HG03460 (cell line): ENCODE data around the gene FOXM1.
A peak's percentile ranks its signal among the peaks of the same experiment; 100 is the strongest.

Experiments
- ATAC-seq: cut with Tn5 transposase; IDR thresholded peaks from one replicate; pipeline ENCODE4 v1.9.1; 2021; ENCODE audit not compliant: unreplicated experiment

FOXM1 gene

DNA sequence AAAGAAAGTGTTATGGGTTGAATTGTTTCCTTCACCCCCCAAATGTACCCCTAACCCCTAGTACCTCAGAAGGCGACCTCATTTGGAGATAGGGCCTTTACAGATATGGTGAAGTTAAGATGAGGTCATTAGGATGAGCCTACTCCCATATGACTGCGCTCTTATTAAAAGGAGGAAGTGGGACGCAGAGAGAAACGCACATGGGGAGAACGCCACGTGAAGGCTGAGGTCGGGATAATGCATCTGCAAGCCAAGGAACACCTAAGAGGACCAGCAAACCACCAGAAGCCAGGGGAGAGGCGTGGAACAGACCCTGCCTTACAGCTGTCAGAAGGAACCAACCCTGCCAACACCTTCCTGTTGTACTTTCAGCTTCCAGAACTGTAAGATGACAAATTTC is 40.4 kb downstream of the FOXM1 start:
- ATAC-seq, result no peak

DNA sequence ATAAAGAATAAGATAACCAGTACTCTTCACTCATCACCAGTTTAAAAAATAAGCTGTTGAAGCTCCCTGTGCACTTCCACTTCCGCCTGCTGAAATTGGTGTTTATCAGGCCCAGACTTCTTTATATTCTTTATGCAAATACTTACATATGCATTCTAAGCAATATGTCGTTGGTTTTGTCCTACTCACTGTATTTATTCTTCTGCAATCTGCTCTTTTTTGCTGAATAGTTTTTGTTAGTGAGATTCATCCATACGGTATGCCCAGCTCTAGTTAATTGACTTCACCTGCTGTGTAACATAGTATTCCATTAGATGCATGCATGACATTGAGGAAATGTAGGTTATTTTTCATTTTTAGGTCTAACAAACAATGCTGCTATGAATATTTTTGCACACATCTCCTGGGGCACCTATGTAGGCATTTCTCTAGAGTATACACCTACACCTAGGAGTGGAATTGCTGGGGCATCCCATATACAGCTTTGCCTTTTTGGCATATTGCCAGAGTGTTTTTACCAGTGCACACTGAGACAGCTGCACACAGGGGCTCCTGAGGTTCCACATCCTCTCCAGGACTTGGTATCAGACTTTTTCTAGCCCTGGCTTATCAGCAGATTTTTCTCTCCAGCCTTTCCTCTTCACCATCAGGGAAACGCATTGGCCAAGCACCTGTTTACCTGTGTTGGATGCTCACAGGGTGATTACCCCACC is 41.1 kb downstream of the FOXM1 start:
- no peak for ATAC-seq

DNA sequence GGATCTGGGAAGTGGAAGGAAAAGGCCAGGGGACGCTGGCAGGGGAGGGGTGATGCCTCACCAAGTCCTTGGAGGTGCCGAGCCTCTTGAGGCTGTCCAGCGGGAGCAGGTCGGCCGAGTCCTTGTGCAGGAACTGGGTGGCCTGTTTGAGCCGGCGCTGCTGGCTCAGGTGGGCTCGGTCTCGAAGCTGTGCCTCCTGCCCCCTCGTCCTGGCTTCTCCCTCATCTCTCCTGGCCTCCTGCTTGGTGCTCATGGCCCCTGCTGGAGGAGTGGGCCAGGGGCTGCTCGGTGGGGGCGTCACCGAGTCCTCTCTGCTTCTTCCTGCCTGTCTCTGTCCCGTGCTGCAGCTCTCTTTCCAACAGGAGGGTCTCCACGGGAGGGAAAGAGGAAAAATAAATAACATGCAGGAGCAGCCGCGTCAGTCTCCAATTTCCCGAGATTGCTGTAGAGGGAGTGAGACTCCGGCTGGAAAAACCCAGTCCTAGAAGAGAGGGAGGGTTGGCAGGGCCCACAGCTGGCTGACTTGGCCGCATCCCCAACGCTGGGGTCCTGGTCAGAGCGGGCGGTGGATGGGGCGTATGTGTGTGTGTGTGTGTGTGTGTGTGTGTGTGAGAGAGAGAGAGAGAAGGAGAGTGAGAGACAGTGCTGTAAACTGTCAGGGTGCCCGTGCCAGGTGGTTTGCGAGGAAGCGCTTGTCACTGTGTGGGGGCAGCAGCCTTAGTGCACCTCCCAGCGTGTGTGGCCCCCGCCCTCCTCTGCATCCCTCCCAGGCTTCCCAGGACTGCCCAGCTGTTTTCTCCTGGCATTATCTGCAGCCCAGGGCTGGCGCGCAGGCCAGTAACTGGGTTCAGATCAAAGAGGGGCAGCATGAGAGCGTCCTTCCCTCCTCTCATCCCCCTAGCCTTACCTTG is 42.1 kb downstream of the FOXM1 start, which contains the start of gene NRIP2:
NRIP2 (minus strand) TSS at position 455 of the 911 bp plus-strand sequence; CDS start at position 403, 52 bp downstream.
- no peak for ATAC-seq

- ATAC-seq, result no peak
Observed at GRCh38 chr12:2833810-2834209, 43.2 kb downstream of the FOXM1 start.

DNA sequence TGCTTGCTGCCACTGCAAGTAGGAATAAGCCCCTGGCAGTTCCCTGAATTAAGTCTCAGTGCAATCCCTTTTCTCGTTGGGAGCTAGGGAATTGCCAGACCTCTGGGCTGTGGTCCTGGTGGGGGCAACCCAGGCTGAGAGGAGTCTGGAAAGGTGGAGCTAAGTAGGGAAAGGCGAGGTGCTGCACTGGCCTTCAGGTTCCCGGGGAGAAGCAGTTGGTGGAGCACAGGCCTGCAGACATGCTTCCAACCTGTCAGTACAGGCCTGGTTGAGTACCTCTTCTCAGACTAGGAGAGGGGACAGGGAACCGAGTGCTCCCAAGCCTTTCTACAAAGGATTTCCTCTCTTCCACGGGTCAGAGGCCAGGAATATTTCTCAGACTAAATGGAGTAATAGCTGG is 43.6 kb downstream of the FOXM1 start:
- no peak for ATAC-seq

GRCh38 chr12:2832550-2833127 is 44.3 kb downstream of the FOXM1 start:
- ATAC-seq, result no peak

DNA sequence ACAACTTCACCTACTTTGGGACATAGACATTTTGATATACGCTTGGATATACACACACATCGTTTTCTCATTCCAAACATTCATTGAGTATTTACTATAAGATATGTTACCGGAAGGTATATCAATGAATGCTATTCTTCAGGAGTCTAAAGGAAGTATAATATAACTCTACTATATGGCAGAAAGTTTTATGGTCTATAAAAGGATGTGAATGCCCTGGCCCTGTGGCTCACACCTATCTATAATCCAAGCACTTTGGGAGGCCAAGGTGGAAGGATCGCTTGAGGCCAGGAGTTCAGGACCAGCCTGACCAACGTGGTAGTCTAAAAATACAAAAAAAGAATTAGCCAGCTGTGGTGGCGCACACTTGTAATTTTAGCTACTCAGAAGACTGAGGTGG is 47.7 kb downstream of the FOXM1 start:
- no peak for ATAC-seq

DNA sequence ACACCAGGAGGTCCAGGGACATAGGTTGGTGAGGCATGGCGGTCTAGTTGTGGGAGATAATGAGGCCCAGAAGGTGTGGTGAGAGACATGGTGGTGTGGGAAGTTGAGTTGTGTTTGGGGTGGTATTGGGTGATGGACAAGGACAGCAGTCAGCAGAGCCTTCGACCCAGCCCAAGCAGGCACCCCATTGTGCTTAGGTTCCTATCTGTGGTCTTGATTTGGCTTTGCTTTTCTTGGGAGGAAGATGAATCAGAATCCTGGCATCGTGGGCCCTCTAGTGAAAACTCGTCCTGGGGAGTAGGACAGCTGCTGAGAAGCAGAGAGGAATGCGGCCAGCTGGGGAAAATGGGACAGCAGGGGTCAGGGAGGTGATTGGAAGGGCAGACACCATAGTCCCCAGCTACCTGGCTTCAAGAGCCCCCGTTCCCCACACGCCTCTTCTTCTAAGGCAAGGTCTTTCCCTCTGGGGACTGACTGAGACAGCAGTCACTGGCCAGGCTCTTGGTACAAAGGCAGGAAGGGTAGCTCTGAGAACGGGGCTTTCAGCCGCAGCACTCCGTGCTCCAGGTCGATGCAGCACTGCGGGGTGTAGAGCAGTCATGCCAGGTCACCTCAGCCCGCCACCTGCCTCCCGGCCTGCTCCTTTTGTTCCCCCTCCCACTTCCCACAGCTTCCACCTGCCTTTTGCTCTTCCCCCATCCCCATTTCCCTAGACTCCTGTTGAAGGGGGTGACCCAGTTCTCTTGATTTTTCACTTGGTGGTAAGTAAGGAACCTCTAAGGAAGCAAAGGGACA is 50.1 kb downstream of the FOXM1 start:
- no peak for ATAC-seq

GRCh38 chr12:2826036-2826435 is 50.9 kb downstream of the FOXM1 start:
- no peak for ATAC-seq

DNA sequence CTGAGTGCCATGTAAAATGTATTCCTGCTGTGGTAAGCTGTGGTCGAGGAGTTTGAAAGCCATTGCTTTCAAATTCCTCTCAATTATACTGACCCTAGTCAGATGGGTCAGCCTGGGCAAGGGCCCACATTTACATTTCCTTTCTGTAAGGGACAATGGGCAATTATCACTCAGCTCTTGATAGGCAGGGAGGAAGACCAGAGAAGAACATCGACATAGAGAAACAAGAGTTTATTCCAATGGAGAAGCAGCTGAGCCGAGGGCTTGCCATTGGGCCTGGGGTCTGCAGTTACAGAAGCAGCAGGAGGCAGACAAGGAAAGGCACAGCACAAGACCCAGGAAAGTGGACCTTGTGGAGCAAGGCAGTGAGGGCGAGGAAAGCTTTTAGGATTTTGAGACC is 51.8 kb downstream of the FOXM1 start:
- ATAC-seq, result no peak

DNA sequence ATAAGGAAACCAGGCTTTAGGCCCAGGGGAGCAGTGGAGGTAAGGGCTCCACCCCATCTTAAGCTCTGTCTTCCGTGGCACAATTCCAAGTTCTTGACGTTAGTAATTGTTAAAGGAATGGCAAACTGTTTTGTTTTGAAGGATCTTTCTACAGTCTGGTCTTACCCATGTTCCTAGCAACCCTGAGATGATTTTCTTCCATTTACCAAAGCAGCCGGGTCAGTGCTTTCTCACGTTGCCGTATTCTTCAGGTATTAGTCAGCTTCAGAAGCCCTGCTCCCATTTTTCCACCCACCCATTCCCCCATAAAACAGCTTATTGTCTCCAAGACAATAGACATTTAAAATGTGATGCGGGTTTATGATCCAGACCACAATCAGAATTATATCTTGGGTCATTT is 52.4 kb downstream of the FOXM1 start:
- no peak for ATAC-seq

GRCh38 chr12:2823483-2823882 is 53.5 kb downstream of the FOXM1 start:
- no peak for ATAC-seq

DNA sequence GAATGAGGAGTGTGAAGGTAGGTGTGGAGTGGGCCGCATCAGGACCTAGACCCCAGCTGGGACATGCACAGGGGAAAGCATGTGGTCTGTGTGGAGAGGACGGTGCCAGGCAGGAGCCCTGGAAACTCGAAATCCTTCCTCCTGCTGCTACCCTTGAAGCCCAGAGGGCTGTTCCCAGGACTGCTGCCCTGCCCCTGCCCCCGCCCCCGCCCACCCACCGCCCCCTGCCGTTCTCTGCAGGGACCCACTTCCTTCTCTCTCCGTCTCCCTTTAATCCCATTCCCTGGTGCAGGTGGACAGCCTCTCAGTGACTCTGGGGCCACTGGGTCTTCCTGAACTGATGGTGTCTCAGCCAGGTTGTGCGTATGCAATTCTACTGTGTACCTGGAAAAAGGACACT is 56.5 kb downstream of the FOXM1 start:
- no peak for ATAC-seq

GRCh38 chr12:2819810-2820209 is 57.2 kb downstream of the FOXM1 start:
- ATAC-seq, result no peak

GRCh38 chr12:2813214-2814185 is 63.5 kb downstream of the FOXM1 start:
- peak; percentile 34 for ATAC-seq

- ATAC-seq, result peak; percentile 96
Observed at GRCh38 chr12:2812290-2813213, 64.4 kb downstream of the FOXM1 start, which contains the start of gene ITFG2. ITFG2 (plus strand) TSS chr12:2812668; CDS start chr12:2812761, 93 bp downstream.

GRCh38 chr12:2811801-2812200 is 65.2 kb downstream of the FOXM1 start:
- ATAC-seq, result no peak
